DLD1 (cell line): ENCODE data around the gene TTBK1.

Source experiments
- in situ Hi-C: cut with HindIII; loops from 2 replicates; pipeline ENCODE4 v1.10.0; 2017; ENCODE audit warnings: low sequenced_read_pairs

Gene TTBK1

GRCh38 chr6:43285832-43286231 lies 42.6 kb downstream of the TTBK1 start:
- in situ Hi-C loops, result no loop called here

GRCh38 chr6:43286456-43286979 lies 43.2 kb downstream of the TTBK1 start:
- in situ Hi-C loops, result no loop called here

DNA sequence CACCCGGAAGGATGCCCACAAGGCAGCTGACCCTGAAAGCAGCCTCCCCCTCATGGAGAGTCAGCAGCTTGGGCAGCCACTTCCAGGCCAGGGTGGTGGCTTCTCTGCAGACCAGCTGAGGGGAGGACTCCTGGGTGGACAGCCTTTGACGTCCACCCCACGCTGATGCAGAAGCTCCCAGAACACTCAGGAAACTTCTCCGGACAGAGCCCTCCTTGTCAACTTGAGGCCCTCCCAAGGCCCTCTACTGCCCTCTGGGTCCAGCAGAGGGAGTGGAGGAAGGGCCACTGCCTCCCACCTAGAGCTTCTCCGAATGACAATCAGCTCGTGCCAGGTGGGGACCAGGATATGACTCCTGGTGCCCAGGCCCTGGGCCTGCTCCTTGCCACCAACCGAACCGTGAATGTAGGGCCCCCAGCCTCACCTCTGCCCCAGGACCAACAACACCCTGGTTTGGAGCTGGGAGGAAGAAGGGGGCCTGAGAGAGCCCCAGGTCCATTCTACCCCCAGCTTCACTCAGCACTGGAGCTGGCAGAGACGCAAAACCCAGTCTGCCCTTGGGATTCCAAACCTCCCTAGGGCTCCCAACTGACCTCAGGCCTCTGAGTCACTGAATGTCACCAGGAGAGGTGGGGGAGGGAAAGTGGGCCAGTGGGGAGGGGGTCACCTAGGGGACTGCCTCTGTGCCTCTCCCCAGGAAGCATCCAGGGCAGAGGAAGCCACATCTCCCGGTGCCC lies 43.9 kb downstream of the TTBK1 start:
- in situ Hi-C loops, result no loop called here

DNA sequence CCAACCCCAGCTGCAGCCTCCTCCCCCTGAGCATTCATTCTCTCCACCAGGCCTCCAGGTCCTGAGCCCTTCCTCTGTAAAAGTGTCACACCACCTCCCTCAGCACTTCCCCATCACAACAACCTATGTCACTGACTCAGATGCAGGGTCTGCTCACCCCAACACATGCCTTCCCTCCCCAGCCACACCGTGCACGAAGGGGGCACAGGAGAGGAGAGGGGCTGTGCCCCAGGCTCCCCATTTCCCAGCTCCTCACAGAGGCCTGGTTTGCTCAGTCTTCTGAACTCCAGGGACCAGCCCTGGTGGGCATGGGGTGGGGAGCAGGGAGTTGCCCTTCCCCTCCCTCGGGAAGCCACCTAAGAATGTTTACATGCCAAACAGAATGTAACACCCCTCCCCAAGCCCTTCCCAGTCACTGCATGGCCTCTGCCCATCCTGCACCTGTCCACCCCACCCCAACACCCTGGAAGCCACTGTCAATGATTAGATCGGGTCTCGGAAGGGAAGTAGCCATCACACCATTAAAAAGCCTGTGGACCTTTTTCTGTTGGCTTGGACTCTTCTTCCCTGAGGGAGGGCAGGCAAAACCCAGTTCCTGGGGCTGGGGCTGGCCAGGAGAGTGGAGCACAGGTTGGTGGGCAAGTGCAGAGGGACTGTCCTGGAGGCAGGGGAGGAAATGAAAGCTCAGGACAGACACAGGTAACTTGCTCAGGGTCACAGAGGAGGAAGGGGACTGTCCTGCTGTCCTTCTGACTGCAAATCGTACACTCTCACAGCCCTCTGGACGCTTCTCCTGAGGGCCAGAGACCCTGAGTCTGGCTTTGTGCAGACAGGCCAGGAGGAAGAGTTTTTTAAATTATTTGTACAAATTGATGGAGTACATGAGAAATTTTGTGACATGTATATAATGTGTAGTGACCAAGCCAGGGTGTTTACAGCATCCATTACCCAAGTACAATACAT lies 44.7 kb downstream of the TTBK1 start:
- in situ Hi-C loops, result no loop called here

DNA sequence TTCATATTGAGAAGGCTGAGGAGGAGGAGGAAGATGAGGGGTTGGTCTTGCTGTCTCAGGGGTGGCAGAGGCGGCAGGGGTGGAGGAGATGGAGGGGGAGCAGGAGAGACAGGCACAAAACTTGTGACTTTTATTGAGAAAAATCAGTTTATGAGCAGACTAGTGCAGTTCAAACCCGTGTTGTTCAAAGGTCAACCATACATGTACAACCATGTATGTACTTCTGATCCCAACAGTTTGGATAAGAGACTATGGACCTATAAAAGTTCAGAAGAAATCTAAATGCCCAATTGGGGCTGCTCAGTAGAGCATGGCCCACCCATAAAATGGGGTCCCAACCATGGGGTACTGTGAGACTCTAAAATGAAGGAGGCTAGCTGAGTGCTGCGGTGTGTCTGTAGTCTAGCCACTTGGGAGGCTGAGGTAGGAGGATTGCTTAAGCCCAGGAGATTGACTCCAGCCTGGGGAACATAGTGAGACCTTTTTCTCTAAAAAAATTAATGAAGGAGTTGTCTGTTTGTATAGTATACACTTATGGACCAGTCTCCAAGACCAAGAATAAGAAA lies 47.1 kb downstream of the TTBK1 start:
- in situ Hi-C loops, result no loop called here

- in situ Hi-C loops, result no loop called here
These were observed 47.6 kb downstream of the TTBK1 start for GRCh38 chr6:43290905-43291355.

GRCh38 chr6:43291708-43292107 lies 48.4 kb downstream of the TTBK1 start:
- in situ Hi-C loops, result no loop called here

DNA sequence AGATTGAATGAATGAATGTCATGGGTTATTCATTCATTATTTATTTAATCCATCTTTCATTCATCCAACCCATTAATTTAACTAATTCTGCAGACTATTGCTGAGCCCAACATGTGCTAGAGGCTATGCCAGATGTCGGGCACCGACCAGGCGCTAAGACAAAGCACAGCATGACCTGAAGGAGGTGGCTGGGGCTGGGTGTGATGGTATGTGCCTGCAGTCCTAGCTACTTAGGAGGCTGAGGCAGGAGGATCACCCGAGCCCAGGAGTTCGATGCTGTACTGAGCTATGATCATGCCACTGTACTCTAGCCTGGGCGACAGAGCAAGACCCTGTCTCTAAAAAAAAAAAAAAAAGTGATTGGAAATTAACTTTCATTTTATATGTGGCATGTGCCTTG lies 49.1 kb downstream of the TTBK1 start:
- in situ Hi-C loops, result no loop called here

DNA sequence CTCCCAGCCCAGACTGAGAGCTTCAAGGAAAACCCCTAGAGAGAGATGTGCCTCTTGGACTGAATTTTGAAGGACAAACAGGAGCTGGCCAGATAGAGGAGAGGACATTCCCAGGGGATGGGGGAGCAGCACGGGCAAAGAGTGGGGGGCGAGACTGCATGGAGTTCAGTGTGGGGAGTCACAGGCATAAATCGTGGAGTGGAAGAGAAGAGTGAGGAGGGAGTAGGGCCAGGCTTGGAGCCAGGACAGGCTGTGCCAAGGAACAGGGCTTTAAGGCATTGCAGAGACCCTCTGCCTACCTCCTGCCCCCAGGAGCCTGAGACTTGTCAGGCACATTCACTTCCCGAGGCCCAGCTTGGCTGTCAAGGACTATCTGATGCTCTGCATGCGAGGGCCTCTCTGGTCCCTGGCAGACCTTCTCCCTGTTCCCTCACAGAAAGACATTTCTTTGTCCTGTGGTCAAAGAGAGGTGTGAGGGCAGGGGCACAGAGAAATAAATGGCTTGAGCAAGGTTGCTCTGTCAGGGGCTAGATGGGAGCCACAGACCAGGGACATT lies 49.6 kb downstream of the TTBK1 start:
- in situ Hi-C loops, result no loop called here

GRCh38 chr6:43293698-43294097 lies 50.4 kb downstream of the TTBK1 start:
- in situ Hi-C loops, result no loop called here

GRCh38 chr6:43294536-43294935 lies 51.3 kb downstream of the TTBK1 start:
- in situ Hi-C loops, result no loop called here

DNA sequence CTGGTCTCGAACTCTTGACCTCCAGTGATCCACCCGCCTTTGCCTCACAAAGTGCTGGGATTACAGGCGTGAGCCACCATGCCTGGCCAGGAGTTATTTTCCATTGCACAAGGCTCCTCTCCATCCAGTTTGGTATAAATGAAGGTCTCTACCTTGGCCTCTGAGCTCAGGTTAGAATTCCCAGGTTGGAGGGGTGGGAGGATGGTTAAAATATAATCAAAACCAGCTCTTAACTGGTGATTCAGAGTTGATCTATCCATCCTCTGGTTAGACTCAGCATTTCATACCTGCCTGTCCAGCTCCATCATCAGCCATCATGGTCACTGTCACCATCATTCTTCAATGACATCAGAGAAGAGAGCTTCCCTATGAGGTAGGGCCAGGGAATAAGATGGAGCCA lies 52.2 kb downstream of the TTBK1 start:
- in situ Hi-C loops, result no loop called here

DNA sequence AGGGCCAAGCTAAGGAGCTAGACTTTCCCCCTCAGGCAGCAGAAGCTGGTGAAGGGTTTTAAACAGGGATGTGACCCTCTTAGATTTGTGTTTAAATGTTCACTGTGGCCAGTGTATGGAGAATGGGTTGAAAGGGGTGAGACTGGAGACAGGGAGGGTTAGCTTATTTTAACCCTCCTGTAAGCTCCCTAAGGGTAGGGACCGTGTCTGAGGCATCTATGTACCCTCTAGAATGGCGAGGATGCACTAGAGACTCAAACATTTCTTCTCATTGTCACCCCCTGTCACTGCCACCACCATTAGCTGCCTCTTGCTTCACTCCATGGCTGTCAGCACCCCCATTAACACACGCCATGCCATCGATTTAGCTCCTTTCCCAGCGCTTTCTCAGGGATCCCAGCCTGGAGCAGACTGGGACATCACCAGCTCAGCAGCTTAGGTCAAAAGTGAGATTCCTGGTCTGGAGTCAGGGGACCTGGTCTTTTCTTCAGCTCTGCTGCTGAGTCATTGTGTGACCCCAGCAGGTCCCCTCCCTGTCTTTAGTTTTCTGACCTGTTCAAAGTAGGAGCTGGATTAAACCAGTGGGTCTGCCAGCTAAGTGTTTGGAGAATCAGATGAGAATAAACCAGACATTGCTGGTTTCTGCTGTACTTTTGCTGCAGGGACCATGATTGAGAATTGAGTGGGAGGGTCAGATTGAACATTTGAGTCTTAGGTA lies 53.7 kb downstream of the TTBK1 start:
- in situ Hi-C loops, result no loop called here

DNA sequence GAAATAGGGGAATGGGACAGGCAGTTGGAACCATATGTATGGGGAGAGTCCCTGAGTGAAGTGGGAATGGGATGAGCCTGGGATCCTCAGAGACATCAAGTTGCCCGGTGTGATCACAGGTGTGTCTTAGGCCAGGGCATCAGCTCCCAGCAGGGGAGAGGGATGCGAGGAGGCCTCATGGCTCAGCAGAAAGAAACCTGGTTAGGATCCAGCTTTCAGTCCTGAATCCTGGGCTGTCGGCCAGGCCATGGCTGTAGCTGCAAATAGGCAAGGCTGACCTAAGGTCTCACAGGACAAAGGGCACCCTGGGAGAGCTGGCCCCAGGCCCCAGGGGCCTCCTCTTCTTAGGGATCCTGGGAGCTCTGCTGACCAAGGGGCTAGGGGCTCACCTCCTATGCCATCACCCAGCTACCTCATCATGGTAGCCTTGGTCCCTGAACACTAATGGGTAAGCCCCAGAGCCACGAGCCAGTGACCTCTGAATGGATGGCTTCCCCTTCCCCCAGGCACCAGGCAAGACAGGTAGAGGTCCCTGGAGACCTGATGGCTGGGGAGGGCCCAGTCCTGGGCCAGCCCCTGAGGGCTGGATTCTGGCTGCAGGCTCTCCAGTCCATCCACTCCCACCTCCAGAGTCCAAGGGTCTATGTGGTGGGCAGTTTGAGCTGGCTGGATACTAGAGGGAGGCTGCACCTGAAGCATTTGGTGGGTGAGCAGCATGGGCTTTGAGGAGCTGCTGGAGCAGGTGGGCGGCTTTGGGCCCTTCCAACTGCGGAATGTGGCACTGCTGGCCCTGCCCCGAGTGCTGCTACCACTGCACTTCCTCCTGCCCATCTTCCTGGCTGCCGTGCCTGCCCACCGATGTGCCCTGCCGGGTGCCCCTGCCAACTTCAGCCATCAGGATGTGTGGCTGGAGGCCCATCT lies 54.6 kb downstream of the TTBK1 start, which contains the start of gene SLC22A7:
Gene SLC22A7 (plus strand): TSS at position 617 of the 921 bp plus-strand sequence. CDS start 99 bp downstream, at position 716.
- in situ Hi-C loops, result no loop called here

DNA sequence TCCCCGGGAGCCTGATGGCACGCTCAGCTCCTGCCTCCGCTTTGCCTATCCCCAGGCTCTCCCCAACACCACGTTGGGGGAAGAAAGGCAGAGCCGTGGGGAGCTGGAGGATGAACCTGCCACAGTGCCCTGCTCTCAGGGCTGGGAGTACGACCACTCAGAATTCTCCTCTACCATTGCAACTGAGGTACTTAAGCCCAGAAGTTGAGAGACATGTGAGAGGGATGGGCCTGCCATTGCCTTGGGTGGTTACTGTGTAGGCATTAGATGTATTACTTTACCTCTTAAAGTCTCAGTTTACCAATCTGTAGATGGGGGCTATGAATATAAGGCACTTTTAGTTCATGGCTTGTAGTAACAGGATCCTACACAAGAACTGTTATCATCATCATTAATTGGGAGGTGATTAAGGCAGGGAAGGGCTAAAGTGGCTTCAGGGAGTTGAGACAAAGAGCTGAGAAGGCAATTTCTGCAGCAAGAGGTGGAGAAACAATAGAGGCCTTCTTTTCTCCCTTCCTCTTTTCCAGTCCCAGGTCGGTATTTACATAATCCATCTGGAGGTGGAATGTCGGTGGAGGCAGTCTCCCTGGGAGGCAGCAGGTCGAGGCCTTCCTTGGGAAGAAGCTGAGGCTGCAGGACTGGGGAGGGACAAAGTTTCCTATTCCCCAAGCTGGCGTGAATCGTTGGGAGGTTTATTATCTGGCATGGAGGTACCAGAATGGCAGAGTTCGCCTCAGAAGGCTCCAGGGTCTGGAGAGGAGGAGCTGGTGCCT lies 55.5 kb downstream of the TTBK1 start:
- in situ Hi-C loops, result no loop called here

DNA sequence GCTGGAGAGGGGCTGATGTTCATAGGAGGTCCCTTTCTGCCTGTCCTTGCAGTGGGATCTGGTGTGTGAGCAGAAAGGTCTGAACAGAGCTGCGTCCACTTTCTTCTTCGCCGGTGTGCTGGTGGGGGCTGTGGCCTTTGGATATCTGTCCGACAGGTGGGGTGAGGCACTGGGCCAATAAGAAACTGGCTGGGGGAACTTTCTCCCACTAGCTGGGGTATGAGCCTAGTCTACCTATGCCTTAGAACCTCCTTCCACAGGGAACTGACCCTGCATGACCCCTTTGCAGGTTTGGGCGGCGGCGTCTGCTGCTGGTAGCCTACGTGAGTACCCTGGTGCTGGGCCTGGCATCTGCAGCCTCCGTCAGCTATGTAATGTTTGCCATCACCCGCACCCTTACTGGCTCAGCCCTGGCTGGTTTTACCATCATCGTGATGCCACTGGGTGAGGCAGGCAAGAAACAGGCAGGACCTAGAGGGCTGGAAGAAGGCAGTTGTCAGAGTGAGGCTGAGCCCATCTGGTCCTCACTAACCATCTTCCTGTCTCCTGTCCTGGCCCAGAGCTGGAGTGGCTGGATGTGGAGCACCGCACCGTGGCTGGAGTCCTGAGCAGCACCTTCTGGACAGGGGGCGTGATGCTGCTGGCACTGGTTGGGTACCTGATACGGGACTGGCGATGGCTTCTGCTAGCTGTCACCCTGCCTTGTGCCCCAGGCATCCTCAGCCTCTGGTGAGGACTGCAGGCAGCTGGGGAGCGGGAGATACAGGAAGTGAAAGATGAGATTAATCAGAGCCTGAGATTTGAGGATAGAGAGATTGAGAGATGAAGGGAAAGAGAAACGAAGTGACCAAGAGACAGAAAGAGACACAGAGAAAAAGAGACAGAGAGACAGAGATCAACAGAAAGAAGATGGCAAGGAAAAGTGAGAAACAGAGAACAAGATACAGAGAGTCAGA lies 56.3 kb downstream of the TTBK1 start:
- in situ Hi-C loops, result no loop called here
